Measurements from ENCODE around the gene CACTIN. TPM values are rescaled to one million over a fixed set of nuclear protein-coding genes. Genes with fewer than 3 reads are reported as not detected.

CACTIN gene
- total and polyA plus RNA-seq, 2 of the 8 experiments (the other 6 are each of a cell fraction or from before 2014, with no cell fraction given): 25.8 to 29.9 TPM

- TF ChIP-seq JUND (IDR thresholded peaks at IDR 0.05; ENCODE audit: low read length) (no peak), TCF12 (IDR thresholded peaks at IDR 0.05; ENCODE audit: low read depth, low read length) (no peak), ZNF274 (IDR thresholded peaks at IDR 0.05; ENCODE audit: borderline replicate concordance, extremely low read depth, low read length) (no peak)
Observed at GRCh38 chr19:3632739-3633558, 6.4 kb upstream of the CACTIN start (continued).
